Stimulated activated CD4-positive, alpha-beta T cell treated with anti-CD3 and anti-CD28 coated beads, Interleukin-15, amount 100 ng/mL, for 24 hours (primary cell): ENCODE measurements around the gene GTF2A1L.

ENCODE experiments used
- DNase-seq: peaks from one replicate; pipeline ENCODE4 v3.0.0-alpha.2; 2020

GTF2A1L gene

DNA sequence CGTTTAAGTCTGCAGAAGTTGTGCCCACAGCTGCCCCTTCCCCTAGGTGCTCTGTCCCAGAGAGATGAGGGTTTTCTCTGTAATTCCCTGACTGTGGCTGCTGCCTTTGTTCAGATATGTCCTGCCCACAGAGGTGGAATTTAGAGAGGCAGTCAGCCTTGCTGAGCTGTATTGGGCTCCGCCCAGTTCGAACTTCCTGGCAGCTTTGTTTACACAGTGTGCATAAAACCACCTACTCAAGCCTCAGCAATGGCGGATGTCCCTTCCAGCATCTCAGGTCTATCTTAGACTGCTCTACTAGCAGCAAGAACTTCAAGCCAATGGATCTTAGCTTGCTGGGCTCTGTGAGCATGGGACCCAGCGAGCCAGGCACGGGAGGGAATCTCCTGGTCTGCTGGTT, 89.8 kb downstream of the GTF2A1L start:
- no peak for DNase-seq

DNA sequence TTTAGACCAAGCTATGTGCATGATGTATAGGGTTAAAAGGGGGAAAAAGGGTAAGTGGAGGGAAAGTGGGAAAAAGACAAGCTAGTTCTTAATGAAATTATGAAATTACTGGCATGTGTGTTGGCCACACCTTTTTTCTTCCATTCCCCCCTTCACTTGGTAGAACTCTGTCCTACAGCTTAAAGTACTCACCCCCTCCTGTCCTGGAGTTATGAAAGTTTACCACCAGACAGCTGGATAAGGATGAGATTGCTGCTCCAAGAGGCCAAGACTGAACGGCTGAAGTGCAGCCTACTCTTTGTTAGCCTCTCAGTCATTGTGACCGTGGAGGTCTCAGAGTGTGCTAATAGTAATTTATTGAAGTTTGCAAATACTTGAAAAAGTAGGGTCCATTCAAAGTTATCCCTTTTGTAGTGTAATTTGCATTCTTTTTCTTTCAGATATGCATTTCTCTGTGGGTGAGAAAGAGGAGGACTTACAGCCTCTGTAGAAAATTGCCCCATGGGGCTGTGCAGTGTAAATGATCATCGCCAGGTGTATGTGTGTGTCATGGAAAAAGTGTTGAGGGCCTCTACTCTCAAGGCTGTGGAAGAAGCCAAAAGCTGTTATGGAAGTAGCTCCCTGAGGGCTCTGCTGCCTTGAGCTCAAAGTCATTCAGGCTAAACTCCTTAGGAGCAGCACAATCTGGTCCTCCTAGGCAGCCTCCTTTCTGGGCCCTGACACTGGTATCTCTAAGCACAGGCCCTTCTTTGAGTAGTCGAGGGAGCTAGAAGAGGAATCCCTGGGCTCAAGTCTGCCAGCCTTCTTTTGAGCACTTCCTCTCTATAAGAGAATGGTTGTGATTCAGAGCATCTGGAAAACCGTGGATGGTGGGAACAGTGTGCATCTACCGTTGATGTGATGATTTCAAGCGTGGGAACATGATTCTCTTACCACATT, 91.7 kb downstream of the GTF2A1L start:
- no peak for DNase-seq

DNA sequence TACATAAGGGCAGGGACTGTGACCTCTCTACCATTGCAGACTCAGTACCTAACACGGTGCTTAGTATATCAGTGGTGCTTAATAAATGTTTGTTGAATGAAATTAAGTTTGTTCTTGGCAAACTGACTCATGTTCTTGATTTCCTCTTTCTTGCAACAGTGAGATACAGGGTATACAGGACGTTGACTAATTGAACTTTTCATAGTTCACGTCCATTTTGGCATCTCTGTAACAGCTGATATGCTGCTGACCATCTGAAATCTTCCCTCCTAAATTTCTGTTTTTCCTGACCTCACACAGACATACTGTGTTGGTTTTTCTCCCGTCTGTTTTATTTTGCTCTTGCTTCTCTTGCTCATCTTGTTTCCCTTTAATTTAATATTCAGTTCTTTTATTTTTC, 93.7 kb downstream of the GTF2A1L start:
- DNase-seq: no peak

DNA sequence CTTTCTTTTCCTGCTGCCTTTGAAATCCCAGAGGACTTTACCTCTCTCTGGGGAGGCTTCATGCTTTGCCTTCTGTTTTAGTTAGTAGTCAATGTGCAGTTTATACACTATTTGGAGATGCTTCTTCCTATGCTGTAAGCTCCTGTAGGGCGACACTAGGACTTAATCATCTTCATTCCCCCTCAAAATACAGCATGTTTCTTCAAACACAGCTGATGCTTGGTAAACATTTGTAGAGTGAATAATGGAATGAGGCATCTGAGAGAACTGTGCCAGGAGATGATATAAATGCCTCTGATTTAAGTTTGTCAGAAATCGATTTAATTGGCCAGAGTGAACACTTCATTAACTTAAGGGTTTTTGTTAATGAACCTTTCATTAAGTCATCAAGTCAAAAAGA, 94.5 kb downstream of the GTF2A1L start:
- DNase-seq: no peak

DNA sequence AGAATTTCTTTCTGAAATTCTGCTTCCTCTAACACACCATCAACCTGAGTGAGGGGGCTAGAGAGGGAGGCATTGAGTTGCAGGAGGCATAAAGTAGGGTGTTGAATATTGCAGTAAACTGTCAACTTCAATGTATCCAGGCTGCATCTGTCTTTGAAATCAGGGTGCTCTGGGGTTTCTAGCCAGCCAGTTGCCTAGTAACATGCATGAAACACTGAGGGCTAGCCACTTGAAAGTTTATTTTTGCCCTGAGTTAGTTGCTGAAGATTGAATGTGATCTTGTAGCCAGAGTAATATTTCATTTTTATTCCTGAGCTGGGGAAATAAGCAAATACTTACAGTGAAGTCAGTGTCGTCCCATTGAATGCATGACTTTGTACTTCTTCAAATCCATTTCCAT, 96.0 kb downstream of the GTF2A1L start:
- DNase-seq: no peak

DNA sequence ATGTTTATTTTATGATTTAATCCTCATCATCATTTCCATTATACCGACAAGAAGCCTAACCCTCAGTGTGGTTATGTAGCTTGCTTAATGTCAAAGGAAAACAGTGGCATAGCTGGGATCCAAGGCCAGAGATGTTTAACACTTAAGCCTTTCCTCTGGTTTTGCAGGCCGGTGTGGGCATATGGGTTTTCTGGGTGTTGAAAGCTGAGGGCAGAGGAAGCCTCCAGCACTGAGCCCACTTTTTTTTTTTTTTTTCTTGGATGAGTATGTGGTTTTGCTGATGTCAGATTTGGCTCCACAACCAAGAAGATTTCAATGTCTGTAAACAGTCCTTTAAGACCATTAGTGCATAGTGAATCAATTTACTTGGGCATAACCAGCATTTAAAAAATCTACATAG, 96.6 kb downstream of the GTF2A1L start:
- no peak for DNase-seq

DNA sequence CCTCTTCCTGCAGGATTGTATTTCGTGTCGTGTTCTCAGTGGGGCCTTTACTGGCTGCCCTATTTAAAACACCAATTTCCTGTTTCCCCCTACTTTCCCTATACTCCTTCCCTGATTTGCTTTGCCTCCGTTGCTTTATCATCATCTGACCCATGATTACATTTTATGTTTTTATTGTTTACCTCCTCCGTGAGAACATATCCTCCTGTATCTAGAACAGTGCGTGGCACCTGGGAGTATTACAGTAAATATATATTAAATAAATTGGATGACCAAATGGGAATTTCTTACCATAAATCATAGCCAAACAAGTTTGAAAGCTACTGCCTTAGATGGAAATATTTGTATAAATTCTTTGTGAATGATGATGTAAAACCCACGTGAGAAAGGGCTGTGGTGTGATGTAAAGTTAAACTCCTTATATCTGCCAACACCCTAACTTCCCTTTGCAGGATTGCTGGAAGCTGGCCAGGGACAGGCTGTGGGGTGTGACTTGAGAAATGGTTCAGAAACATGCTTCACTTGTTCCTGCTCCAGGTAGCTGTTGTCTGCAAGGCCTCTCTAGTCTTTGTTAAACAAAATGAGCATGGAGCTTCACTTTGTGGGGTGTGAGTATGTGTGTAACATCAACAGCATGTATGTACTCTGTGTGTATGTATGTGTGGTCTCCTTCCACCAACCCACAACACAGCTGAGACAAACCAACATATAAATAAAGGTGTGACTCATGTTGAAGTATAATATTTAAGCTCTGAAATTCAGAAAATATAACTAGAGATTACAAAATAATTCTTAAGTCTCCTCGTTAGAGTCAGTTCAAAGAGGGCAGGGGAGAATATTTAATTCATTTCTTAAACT, 97.6 kb downstream of the GTF2A1L start:
- DNase-seq: no peak

DNA sequence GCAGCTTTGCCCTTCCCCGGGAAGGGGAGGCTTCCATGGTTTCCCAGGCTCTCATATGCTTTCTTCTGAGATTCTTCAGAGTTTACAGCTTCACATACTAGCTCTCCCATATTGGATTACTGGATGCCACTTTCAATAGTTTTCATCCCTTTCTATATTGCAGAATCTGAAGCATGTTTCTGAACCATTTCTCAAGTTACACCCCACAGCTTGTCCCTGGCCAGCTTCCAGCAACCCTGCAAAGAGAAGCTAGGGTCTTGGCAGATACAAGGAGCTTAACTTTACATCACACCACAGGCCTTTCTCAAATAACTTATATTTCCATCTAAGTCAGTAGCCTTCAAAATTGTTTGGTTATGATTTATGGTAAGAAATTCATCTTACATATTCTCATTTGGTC, 98.3 kb downstream of the GTF2A1L start:
- no peak for DNase-seq

DNA sequence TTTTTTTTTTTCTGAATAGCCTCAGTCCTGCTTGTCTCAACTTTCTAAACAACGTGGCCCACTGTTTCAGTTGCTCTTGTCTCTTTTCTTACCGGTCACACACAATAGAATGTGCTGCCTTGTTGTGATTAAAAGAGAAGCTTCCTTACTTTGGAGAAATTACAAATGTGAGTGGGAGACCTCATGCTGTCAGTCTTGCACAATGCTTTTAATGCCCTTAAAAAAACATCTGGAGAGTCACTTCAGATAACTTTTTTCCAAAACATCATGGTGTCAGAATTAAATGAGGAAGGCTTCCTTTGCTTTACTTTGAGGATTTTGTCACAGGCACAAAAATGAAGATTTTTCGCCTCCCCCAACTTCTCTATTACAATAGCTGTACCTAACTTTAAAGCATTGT, 100.2 kb downstream of the GTF2A1L start:
- no peak for DNase-seq

DNA sequence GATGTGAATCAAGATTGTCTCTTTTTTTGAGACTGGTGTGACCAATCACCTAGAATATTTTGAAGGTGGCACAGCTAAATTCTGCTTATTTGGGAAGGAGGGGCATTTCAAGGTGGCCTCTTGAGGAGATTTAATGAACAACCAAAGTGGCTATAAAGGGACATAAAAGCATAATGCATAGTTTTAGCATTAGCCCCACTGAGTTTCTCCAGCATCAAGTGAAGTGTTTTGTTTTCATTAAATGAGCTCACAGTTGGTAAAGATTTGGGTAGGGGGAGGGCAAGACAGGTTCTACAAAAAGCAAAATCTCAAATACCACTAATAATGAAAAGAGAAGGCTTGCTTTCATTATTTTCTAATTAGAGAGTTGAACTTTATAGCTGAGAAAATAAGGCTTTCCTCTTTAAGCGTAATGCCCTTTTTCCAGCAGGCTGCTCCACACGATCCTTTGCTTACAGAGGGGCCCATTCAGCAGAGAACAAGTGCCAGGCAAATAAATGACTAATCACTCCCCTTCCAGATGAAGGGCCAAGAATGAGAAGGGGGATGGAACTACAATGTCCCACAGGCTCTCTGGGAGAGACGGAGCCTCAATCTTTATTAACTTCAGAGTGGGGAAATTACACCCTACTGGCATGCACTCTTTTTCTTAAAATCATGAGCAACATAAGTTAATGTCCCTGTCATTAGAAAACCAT, 102.0 kb downstream of the GTF2A1L start:
- DNase-seq: no peak

DNA sequence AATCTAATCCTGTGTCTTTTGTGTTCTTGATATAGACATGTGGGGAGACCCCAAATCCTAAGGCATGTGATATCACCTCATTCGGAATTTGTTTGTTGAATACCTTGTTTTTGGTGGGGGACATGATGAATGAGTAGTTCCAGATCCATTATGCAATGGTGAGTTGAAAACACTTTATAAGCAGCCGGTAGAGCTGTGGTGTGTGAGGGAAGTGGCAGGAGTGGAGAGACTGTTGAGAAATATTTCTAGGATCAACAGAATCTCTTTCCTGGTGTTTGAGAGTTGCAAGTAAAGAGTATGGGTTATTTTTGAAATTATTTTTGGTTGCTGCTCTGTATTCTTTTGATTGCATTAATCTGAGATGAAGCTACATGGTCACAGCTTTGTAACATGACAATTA, 103.5 kb downstream of the GTF2A1L start:
- DNase-seq: no peak

DNA sequence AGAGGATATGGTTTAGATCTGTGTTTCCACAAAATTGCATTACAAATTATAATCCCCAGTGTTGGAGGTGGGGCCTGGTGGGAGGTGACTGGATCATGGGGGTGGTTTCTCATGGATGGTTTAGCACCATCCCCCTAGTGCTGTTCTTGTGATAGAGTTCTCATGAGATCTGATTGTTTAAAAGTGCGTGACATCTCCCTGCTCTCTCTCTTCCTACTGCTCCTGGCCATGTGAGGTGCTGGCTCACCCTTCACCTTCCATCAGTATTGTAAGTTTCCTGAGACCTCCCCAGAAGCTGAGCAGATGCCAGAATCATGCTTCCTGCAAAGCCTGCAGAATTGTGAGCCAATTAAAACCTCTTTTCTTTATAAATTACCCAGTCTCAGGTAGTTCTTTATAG, 104.7 kb downstream of the GTF2A1L start:
- DNase-seq: no peak

DNA sequence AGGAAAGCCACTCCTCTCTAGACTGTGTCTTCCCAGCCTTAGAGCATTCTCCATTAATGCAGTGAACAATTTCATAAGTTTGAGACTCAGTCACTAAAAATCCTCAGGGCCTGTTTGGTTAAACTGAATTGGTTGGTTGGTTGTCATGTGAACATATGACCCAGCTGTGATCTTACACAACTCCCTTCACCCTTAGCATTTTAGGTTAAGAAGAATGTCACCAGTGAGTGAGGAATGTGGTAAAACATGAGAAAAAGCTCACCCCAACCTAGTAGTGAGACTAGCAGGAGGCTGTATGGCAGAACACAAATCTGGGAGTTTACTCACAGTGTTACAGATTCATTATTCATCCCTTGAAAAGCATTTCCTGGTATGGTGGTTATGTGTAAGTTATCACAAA, 105.5 kb downstream of the GTF2A1L start:
- DNase-seq: no peak

DNA sequence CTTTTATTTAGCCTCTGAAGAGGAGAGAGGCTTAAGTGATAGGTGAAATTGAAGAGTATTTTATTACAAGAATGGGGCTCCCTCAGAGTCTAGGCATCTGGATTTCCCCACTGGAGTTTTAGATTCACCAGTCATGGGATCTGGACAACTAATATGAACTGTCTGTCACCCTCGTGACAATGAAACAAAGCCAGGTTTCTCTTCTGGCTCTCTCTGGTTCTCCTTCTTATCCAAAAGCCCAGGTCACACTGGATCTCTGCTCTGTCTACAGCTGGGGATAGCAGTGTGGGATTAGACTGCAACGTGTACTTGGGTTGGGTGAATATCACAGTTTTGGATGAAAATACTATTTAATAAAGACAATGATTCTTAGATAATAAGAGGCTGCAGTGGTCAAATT, 106.6 kb downstream of the GTF2A1L start:
- no peak for DNase-seq

DNA sequence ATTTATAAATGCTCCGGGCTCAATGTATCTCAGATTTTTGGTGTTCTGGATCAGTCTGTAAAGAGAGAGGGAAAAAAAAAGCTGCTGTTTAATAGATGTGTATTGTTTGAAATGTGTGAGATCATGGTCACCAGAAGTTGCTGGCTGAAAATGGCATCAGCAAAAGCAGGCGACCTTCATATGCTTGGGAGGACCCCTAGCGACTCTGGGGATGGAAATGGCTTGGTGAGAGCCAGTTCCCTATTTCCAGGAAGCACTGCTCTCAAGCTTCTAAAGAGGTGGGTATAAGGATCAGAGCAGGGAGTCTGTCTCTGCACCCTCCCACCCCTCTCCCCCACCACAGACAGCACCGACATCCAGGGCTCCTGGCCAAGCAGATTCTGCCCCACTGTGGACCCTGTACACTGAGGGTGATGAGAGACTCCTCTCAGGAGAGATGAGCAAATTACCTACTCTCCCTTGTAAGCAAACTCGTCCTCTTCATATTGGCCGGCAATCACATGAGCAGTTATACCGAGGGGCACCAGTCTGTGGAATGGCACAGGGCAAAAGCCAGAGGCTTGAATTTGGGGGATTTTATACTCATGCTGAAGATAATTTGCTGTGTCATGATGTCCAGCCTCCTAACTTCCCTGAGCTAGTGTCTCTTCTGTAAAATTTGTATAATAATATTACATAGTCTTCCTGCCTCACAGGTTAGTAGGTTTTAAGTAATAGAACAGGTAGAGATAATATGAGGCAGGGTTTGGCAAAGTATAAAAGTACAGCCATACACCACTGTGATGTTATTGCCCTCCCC, 108.2 kb downstream of the GTF2A1L start:
- no peak for DNase-seq

DNA sequence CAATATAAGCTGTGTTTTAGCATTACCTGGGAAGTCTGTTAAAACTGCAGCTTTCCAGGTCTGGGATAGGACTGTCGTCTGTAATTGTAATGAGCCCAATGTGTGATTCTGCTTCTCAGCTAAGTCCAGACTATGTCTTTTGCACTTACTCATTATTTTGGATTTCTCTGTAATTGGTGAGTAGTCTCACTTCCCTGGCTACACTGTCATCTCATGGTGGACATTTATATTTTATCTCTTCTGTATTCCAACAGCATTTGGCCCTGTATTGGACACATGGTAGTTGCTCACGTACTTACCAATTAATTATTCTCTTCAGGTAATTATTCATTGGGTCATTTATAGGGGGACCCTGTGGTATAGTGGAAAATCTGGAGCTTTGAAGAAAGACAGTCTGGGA, 109.9 kb downstream of the GTF2A1L start:
- DNase-seq: no peak

DNA sequence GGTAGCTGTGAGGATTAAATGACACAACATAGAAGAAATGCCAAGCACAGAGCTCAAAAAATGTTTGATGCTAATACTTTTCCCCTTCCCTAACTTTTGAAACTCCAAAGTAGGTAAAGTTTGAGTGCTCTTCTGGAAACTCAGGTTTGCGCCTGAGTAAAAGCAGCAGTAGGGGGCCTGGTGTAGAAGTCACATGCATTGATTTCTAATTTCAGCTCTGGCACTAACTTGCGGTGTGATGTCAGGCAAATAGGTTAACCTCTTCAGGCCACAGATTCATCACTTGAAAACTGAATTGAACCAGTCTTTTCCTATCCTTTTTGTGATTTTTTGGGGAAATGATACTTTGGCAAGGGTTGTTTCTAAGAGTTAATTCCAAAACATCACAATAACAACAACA, 110.6 kb downstream of the GTF2A1L start:
- DNase-seq: no peak

DNA sequence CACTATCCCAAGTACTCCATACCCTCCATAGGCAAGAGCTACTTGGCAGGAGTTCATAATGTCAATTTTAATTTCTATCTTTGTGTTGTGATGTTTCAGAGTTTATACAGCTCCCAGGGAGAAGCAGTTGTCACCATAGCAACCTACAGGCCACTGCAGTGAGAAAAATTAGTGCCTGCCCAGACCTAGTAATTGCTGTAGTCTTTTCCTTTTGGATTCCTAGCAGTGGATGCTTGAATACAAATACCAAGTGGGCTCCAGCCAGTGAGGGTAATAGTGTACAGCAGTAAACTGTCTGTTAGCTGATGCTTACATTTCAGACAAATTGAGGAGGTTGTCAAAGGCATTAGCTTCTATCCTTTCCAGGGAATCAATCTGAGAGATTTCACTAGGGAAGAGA, 111.2 kb downstream of the GTF2A1L start:
- no peak for DNase-seq
